ENCODE results near the gene CCNJL.

GRCh38 chr5:160280384-160281095, 31.8 kb downstream of the CCNJL start:
- TF ChIP-seq POLR2AphosphoS5 (IDR thresholded peaks at IDR 0.05; ENCODE audit: low read depth, low read length), result no peak
- no peak for TF ChIP-seq POLR2A (IDR thresholded peaks at IDR 0.05; ENCODE audit: low read depth, low read length)
- no peak for TF ChIP-seq SPI1 (IDR thresholded peaks at IDR 0.05; ENCODE audit: low read depth, low read length)
